ENCODE data around the gene PTDSS2. TPM values are rescaled to one million over a fixed set of nuclear protein-coding genes. Genes with fewer than 3 reads are reported as not detected.
A peak's percentile ranks its signal among the peaks of the same experiment; 100 is the strongest.

The PTDSS2 gene
- total and polyA plus RNA-seq, 9 of the 15 experiments (the other 6 are each of a cell fraction or from before 2014, with no cell fraction given), result 0.45 to 53.9 (median 17.2) TPM

DNA sequence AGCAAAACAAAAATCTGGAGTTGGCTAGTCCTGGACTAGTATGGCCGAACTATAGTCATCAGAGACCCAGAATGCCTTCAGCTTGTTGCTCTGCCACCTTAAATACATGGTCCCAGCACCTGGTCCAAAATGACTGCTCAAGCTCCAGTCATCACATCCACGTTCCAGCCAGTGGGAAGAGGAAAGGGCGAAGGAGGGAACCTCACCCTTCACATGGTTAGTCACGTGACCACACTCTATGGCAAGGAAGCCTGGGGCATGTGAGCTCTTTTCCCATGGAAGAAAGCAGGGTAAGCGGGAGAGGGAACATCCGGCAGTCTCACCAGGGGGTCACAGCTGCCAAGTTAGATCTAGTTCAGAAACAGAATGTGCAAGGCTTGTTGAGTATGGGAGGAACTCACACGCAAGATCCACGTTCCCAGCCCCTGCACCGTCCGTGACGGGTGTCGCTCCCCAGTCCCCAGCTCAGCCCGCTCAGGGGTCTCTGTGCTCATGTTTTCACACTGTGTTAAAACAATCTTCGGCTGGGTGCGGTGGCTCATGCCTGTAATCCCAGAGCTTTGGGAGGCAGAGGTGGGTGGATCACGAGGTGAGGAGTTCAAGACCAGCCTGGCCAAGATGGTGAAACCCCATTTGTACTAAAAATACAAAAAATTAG is 6.4 kb upstream of the PTDSS2 start (continued):
- TF ChIP-seq, protein P1, sequence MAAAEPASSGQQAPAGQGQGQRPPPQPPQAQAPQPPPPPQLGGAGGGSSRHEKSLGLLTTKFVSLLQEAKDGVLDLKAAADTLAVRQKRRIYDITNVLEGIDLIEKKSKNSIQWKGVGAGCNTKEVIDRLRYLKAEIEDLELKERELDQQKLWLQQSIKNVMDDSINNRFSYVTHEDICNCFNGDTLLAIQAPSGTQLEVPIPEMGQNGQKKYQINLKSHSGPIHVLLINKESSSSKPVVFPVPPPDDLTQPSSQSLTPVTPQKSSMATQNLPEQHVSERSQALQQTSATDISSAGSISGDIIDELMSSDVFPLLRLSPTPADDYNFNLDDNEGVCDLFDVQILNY (CRISPR knock-in tag; IDR thresholded peaks at IDR 0.05), result no peak
- TF ChIP-seq SMAD4 (CRISPR knock-in tag; conservative IDR thresholded peaks at IDR 0.05) (0 out of 2 replicates have a peak, but pooled peaks have one; percentile 16), FOS (IDR thresholded peaks at IDR 0.05; ENCODE audit: extremely low read depth, insufficient read length) (no peak), SMARCA5 (IDR thresholded peaks at IDR 0.05) (peak; percentile 50; the same call in 1 of the 2 replicates), E2F1 (CRISPR knock-in tag; IDR thresholded peaks at IDR 0.05) (no peak), TOE1 (IDR thresholded peaks at IDR 0.05; ENCODE audit: borderline replicate concordance) (peak; percentile 78), TOE1 (CRISPR knock-in tag; IDR thresholded peaks at IDR 0.05; ENCODE audit: borderline replicate concordance, low read depth) (no peak)
- TF ChIP-seq, protein P2, sequence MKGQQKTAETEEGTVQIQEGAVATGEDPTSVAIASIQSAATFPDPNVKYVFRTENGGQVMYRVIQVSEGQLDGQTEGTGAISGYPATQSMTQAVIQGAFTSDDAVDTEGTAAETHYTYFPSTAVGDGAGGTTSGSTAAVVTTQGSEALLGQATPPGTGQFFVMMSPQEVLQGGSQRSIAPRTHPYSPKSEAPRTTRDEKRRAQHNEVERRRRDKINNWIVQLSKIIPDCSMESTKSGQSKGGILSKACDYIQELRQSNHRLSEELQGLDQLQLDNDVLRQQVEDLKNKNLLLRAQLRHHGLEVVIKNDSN (CRISPR knock-in tag; IDR thresholded peaks at IDR 0.05), result peak; percentile 71
- TF ChIP-seq, protein P3, sequence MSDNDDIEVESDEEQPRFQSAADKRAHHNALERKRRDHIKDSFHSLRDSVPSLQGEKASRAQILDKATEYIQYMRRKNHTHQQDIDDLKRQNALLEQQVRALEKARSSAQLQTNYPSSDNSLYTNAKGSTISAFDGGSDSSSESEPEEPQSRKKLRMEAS (CRISPR knock-in tag; IDR thresholded peaks at IDR 0.05), result 0 out of 2 replicates have a peak, but pooled peaks have one; percentile 11
- TF ChIP-seq, protein P4, sequence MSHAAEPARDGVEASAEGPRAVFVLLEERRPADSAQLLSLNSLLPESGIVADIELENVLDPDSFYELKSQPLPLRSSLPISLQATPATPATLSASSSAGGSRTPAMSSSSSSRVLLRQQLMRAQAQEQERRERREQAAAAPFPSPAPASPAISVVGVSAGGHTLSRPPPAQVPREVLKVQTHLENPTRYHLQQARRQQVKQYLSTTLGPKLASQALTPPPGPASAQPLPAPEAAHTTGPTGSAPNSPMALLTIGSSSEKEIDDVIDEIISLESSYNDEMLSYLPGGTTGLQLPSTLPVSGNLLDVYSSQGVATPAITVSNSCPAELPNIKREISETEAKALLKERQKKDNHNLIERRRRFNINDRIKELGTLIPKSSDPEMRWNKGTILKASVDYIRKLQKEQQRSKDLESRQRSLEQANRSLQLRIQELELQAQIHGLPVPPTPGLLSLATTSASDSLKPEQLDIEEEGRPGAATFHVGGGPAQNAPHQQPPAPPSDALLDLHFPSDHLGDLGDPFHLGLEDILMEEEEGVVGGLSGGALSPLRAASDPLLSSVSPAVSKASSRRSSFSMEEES (CRISPR knock-in tag; IDR thresholded peaks at IDR 0.05), result peak; percentile 84
